Suprapubic skin (tissue), 3 donors: ENCODE results near the gene ADCY9.

Experiments
- POLR2AphosphoS5 ChIP-seq, 3 donors: sonication (generic); formaldehyde crosslinking; IDR thresholded peaks; one replicate each; pipeline ENCODE4 v1.6.1; 2017; ENCODE audit warnings: antibody characterized with exemption in 3 of 3
- TF ChIP-seq, protein P1 (sequence below), 2 donors: fragments of 200-600 bp in 1 of 2; fragments of 450-650 bp in 1 of 2; sonication (generic) in 1 of 2; IDR thresholded peaks; one replicate each; pipeline ENCODE4 v1.5.1; 2016 to 2019; ENCODE audit warnings: antibody characterized with exemption in 2 of 2, mild to moderate bottlenecking in 1 of 2, moderate library complexity in 1 of 2

DNA sequence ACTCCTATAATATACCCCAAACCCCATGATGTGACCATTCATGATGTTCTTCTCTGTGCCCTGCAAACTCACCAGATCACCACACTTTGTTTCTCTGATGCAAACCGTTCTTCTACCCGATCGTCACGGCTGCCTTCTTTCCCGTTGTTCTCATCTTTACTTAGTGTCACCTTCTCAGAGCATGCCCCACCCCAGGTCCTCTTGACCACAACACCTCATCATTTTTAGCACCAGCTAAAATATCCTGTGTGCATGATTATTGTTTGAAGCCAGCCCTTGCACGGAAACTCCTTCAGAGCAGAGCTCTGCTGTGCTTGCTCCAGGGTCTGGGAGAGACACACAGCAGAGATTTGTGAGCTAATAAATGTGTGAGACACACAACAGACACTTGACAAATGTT, 196.8 kb downstream of the ADCY9 start:
- TF ChIP-seq, protein P1, sequence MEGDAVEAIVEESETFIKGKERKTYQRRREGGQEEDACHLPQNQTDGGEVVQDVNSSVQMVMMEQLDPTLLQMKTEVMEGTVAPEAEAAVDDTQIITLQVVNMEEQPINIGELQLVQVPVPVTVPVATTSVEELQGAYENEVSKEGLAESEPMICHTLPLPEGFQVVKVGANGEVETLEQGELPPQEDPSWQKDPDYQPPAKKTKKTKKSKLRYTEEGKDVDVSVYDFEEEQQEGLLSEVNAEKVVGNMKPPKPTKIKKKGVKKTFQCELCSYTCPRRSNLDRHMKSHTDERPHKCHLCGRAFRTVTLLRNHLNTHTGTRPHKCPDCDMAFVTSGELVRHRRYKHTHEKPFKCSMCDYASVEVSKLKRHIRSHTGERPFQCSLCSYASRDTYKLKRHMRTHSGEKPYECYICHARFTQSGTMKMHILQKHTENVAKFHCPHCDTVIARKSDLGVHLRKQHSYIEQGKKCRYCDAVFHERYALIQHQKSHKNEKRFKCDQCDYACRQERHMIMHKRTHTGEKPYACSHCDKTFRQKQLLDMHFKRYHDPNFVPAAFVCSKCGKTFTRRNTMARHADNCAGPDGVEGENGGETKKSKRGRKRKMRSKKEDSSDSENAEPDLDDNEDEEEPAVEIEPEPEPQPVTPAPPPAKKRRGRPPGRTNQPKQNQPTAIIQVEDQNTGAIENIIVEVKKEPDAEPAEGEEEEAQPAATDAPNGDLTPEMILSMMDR (IDR thresholded peaks at IDR 0.05), result no peak
- no peak for TF ChIP-seq POLR2AphosphoS5 (IDR thresholded peaks at IDR 0.05)
